HCT116 (cell line): ENCODE results near the gene KRT73. TPM values are rescaled to one million over a fixed set of nuclear protein-coding genes. Genes with fewer than 3 reads are reported as not detected.

Experiments used
- ATAC-seq: fragments of 200-7000 bp; cut with Tn5 transposase; 2 replicates; pipeline ENCODE4 v1.9.1; 2020; ENCODE audit warnings: mild to moderate bottlenecking, moderate library complexity
- BruUV-seq: library from RNA; stranded (reverse); fragments of 400-500 nt; replicated peaks from 2 replicates; lab custom pipeline; 2021; lab: Mats Ljungman, UMichigan
- CTCF ChIA-PET: fragments of 300-600 bp; sonication (Branson Sonifier 250); formaldehyde crosslinking; loops from one replicate; lab custom pipeline; 2021; ENCODE audit warnings: antibody characterized with exemption; lab: Charles Lee
- POLR2A ChIA-PET: fragments of 300-600, 350-600 bp; sonication (Branson Sonifier 250); formaldehyde crosslinking; loops from one replicate; lab custom pipeline; 2021; ENCODE audit warnings: antibody characterized with exemption; lab: Charles Lee
- RAD21 ChIA-PET, 2 experiments: fragments of 300-600 bp; sonication (Branson Sonifier 250); formaldehyde crosslinking; loops; one replicate each; lab custom pipeline; 2023; ENCODE audit warnings: low total read pairs in 2 of 2; ENCODE audit not compliant: uncharacterized antibody in 2 of 2, unreplicated experiment in 2 of 2, low non-redundant PET in 1 of 2; lab: Charles Lee
- DNase-seq: peaks from one replicate; pipeline ENCODE4 v3.0.0-alpha.2; 2010; ENCODE audit warnings: low read depth, low spot score
- H2AFZ ChIP-seq: fragments of 200-600 bp; shearing (Covaris generic), sonication (generic); 2 replicates; pipeline ENCODE4 v1.6.1; 2017; ENCODE audit warnings: low read depth, mixed run types, mixed read lengths, antibody characterized with exemption, low read length; ENCODE audit not compliant: poor library complexity, severe bottlenecking
- H3K27ac ChIP-seq: 2 replicates; pipeline ENCODE4 v1.5.1; 2012; ENCODE audit warnings: low read depth, low read length
- H3K27me3 ChIP-seq: fragments of 200-600 bp; sonication (generic); 2 replicates; pipeline ENCODE4 v1.6.1; 2016; ENCODE audit warnings: mixed run types, low read length, mixed read lengths; ENCODE audit not compliant: insufficient read depth
- H3K36me3 ChIP-seq, 2 experiments: fragments of 200-500 bp in 1 of 2; fragments of 200-600 bp in 1 of 2; sonication (Bioruptor generic) in 1 of 2; sonication (generic) in 1 of 2; 2 replicates each; pipeline versions ENCODE4 v1.5.1 to v1.6.1; 2014 to 2016; ENCODE audit warnings: low read length in 2 of 2, inconsistent platforms in 1 of 2, mixed read lengths in 1 of 2, mixed run types in 1 of 2; ENCODE audit not compliant: insufficient read depth in 2 of 2, control insufficient read depth in 1 of 2
- H3K4me1 ChIP-seq, 2 experiments: fragments of 200-600 bp in 1 of 2; sonication (generic) in 1 of 2; 2 replicates each; pipeline versions ENCODE4 v1.5.1 to v1.6.1; 2012 to 2017; ENCODE audit warnings: low read length in 2 of 2, inconsistent platforms in 1 of 2, mild to moderate bottlenecking in 1 of 2, mixed read lengths in 1 of 2, mixed run types in 1 of 2, moderate library complexity in 1 of 2; ENCODE audit not compliant: insufficient read depth in 2 of 2, control insufficient read depth in 1 of 2
- H3K4me2 ChIP-seq: fragments of 200-600 bp; sonication (generic); 2 replicates; pipeline ENCODE4 v1.6.1; 2017; ENCODE audit warnings: mixed run types, low read length, mixed read lengths
- H3K4me3 ChIP-seq, 2 experiments: fragments of 200-600 bp in 1 of 2; sonication (generic) in 1 of 2; replicated peaks in 1 of 2; 2 replicates each; pipeline ENCODE4 v1.5.1; 2011 to 2016; ENCODE audit warnings: low read length in 2 of 2, control low read depth in 1 of 2, low read depth in 1 of 2, mild to moderate bottlenecking in 1 of 2, mixed read lengths in 1 of 2, mixed run types in 1 of 2
- H3K79me2 ChIP-seq: fragments of 200-600 bp; sonication (generic); 2 replicates; pipeline ENCODE4 v1.6.1; 2017; ENCODE audit warnings: mild to moderate bottlenecking, mixed run types, low read length, moderate library complexity, mixed read lengths; ENCODE audit not compliant: insufficient read depth
- H3K9ac ChIP-seq: fragments of 200-600 bp; sonication (generic); 2 replicates; pipeline ENCODE4 v1.6.1; 2016; ENCODE audit warnings: low read length, mixed read lengths
- H3K9me2 ChIP-seq: fragments of 200-600 bp; sonication (generic), shearing (Covaris generic); 2 replicates; pipeline ENCODE4 v1.6.1; 2017; ENCODE audit warnings: mixed run types, mild to moderate bottlenecking, moderate library complexity; ENCODE audit not compliant: insufficient read depth
- H3K9me3 ChIP-seq, 2 experiments: fragments of 200-500 bp in 1 of 2; fragments of 200-600 bp in 1 of 2; sonication (Bioruptor generic) in 1 of 2; sonication (generic) in 1 of 2; 2 replicates each; pipeline ENCODE4 v1.6.1; 2014 to 2017; ENCODE audit warnings: low read length in 2 of 2, mixed read lengths in 2 of 2, inconsistent platforms in 1 of 2, low read depth in 1 of 2, mild to moderate bottlenecking in 1 of 2, mixed run types in 1 of 2, moderate library complexity in 1 of 2; ENCODE audit not compliant: control insufficient read depth in 1 of 2, insufficient read depth in 1 of 2
- H4K20me1 ChIP-seq: fragments of 200-600 bp; sonication (generic), shearing (Covaris generic); 2 replicates; pipeline ENCODE4 v1.6.1; 2017; ENCODE audit warnings: mixed run types, mild to moderate bottlenecking, moderate library complexity; ENCODE audit not compliant: insufficient read depth
- ATF3 ChIP-seq: IDR thresholded peaks from 2 replicates; pipeline ENCODE4 v1.6.1; 2012
- CBX3 ChIP-seq: IDR thresholded peaks from 2 replicates; pipeline ENCODE4 v1.6.1; 2012; ENCODE audit warnings: low read depth
- CEBPB ChIP-seq: IDR thresholded peaks from 2 replicates; pipeline ENCODE4 v1.6.1; 2012; ENCODE audit warnings: low read depth
- EGR1 ChIP-seq: IDR thresholded peaks from 2 replicates; pipeline ENCODE4 v1.6.1; 2012; ENCODE audit warnings: low read depth
- ELF1 ChIP-seq: IDR thresholded peaks from 2 replicates; pipeline ENCODE4 v1.6.1; 2012; ENCODE audit warnings: low read depth, borderline replicate concordance
- EZH2 ChIP-seq: fragments of 200-600 bp; sonication (generic); IDR thresholded peaks from 2 replicates; pipeline ENCODE4 v1.6.1; 2017; ENCODE audit warnings: antibody characterized with exemption, mixed run types
- EZH2phosphoT487 ChIP-seq: fragments of 200-600 bp; IDR thresholded peaks from 2 replicates; pipeline ENCODE4 v1.6.1; 2018; ENCODE audit warnings: antibody characterized with exemption, borderline replicate concordance
- FOSL1 ChIP-seq: IDR thresholded peaks from 2 replicates; pipeline ENCODE4 v1.6.1; 2012; ENCODE audit warnings: low read depth
- JUND ChIP-seq: IDR thresholded peaks from 2 replicates; pipeline ENCODE4 v1.6.1; 2012
- MAX ChIP-seq: IDR thresholded peaks from 2 replicates; pipeline ENCODE4 v1.6.1; 2012
- POLR2A ChIP-seq: IDR thresholded peaks from 2 replicates; pipeline ENCODE4 v1.7.0; 2011; ENCODE audit warnings: borderline replicate concordance; ENCODE audit not compliant: insufficient read depth, insufficient read length; ENCODE audit errors: extremely low read depth
- POLR2AphosphoS5 ChIP-seq: IDR thresholded peaks from 2 replicates; pipeline ENCODE4 v1.6.1; 2011; ENCODE audit warnings: mild to moderate bottlenecking, low read depth, low read length, moderate library complexity
- REST ChIP-seq: IDR thresholded peaks from 2 replicates; pipeline ENCODE4 v1.6.1; 2012; ENCODE audit warnings: low read depth
- SIN3A ChIP-seq: IDR thresholded peaks from 2 replicates; pipeline ENCODE4 v1.6.1; 2012; ENCODE audit warnings: low read depth
- SP1 ChIP-seq: IDR thresholded peaks from 2 replicates; pipeline ENCODE4 v1.6.1; 2012; ENCODE audit warnings: low read depth
- SRF ChIP-seq: IDR thresholded peaks from 2 replicates; pipeline ENCODE4 v1.6.1; 2012; ENCODE audit warnings: low read depth
- TCF7L2 ChIP-seq: IDR thresholded peaks from 2 replicates; pipeline ENCODE4 v1.7.0; 2011; ENCODE audit warnings: borderline replicate concordance, inconsistent platforms; ENCODE audit not compliant: insufficient read depth, insufficient read length; ENCODE audit errors: extremely low read depth
- YY1 ChIP-seq: IDR thresholded peaks from 2 replicates; pipeline ENCODE4 v1.6.1; 2011; ENCODE audit warnings: low read length, low read depth, moderate library complexity, mild to moderate bottlenecking; ENCODE audit not compliant: insufficient replicate concordance; ENCODE audit errors: extremely low read depth
- ZBTB33 ChIP-seq: IDR thresholded peaks from 2 replicates; pipeline ENCODE4 v1.6.1; 2011; ENCODE audit warnings: mild to moderate bottlenecking, low read length, moderate library complexity; ENCODE audit not compliant: insufficient replicate concordance; ENCODE audit errors: extremely low read depth
- intact Hi-C: fragments of 100-400 bp; cut with micrococcal nuclease; formaldehyde crosslinking; loops from 2 replicates; pipeline ENCODE4 v1.10.0; 2022
- total RNA-seq: library from RNA; stranded (reverse); gene quantifications from one replicate; pipeline ENCODE4 v1.2.1, GENCODE V29; 2021; ENCODE audit not compliant: unreplicated experiment
- TF ChIP-seq, protein P1 (sequence below), 3 experiments: fragments of 200-600 bp in 1 of 3; sonication (generic) in 1 of 3; IDR thresholded peaks in 2 of 3; conservative IDR thresholded peaks in 1 of 3; 2 replicates each; pipeline ENCODE4 v1.5.1; 2012 to 2017; ENCODE audit warnings: low read depth in 2 of 3, low read length in 2 of 3, antibody characterized with exemption in 1 of 3, borderline replicate concordance in 1 of 3, control low read depth in 1 of 3, mild to moderate bottlenecking in 1 of 3, mixed read lengths in 1 of 3, mixed run types in 1 of 3, moderate library complexity in 1 of 3; ENCODE audit not compliant: insufficient read depth in 1 of 3

The KRT73 gene
- total RNA-seq, 1 experiment from 2014 or later = not detected

GRCh38 chr12:52582486-52582885 lies 35.9 kb downstream of the KRT73 start:
- Histone ChIP-seq H3K9me2 (no peaks in the 10 kb centered on the region), H3K4me3 (no peak overlapping the region), H4K20me1 (no peaks in the 10 kb centered on the region), H3K9ac (no peak overlapping the region), H3K79me2 (no peaks in the 10 kb centered on the region), H3K36me3 (no peaks in the 10 kb centered on the region)
- POLR2A ChIA-PET = no interaction called here
- TF ChIP-seq CEBPB (no peak), REST (no peak), ZBTB33 (no peak), EZH2phosphoT487 (no peak), EZH2 (no peak), FOSL1 (no peak), MAX (no peak), YY1 (no peak), JUND (no peak), SRF (no peak), SP1 (no peak), POLR2AphosphoS5 (no peak), TCF7L2 (no peak), CBX3 (no peak), ELF1 (no peak), SIN3A (no peak), EGR1 (no peak), POLR2A (no peak), ATF3 (no peak)
- TF ChIP-seq, protein P1, sequence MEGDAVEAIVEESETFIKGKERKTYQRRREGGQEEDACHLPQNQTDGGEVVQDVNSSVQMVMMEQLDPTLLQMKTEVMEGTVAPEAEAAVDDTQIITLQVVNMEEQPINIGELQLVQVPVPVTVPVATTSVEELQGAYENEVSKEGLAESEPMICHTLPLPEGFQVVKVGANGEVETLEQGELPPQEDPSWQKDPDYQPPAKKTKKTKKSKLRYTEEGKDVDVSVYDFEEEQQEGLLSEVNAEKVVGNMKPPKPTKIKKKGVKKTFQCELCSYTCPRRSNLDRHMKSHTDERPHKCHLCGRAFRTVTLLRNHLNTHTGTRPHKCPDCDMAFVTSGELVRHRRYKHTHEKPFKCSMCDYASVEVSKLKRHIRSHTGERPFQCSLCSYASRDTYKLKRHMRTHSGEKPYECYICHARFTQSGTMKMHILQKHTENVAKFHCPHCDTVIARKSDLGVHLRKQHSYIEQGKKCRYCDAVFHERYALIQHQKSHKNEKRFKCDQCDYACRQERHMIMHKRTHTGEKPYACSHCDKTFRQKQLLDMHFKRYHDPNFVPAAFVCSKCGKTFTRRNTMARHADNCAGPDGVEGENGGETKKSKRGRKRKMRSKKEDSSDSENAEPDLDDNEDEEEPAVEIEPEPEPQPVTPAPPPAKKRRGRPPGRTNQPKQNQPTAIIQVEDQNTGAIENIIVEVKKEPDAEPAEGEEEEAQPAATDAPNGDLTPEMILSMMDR (IDR thresholded peaks at IDR 0.05 in 2 of 3, conservative IDR thresholded peaks at IDR 0.05 in 1 of 3; ENCODE audit: borderline replicate concordance in 1 of 3, insufficient read depth in 1 of 3, low read depth in 2 of 3, low read length in 2 of 3) = no peak
- TF ChIP-seq, all 23 proteins: peak for 0
- ChIA-PET RAD21 (interaction anchor here (1.0 to 2.5 kb wide), 4 partner anchors 9 to 298 kb away, joined by 3 to 7 read pairs (median 6); partner anchors contain the start of gene KRT74 (in 1 of the 2)), CTCF (interaction anchor here (0.9 to 4.6 kb wide), 6 partner anchors 10 to 297 kb away, joined by 3 to 29 read pairs (median 18); no protein-coding TSS in a partner anchor)
- Histone ChIP-seq H2AFZ (no peak overlapping the region), H3K9me3 (no peaks in the 10 kb centered on the region), H3K4me1 (peaks cover 0 to 40% of the 10 kb centered on the region in 2 experiments; a peak in 3 of 4 replicates), H3K4me2 (peak overlapping the region; percentile 29; the same call in 1 of the 2 replicates), H3K27ac (no peak overlapping the region), H3K27me3 (no peaks in the 10 kb centered on the region)
- intact Hi-C loops = loop anchor here (2.0 to 5.0 kb wide), 4 partner anchors 190 to 440 kb away; no protein-coding TSS in a partner anchor
- BruUV-seq = no TSS peak
- peak; percentile 33 for ATAC-seq
- no peak for DNase-seq
